Activated CD8-positive, alpha-beta memory T cell treated with anti-CD3 and anti-CD28 coated beads, Interleukin-2, amount 10 ng/mL, durations not matched to agents 7 days and 5 days (primary cell): ENCODE results near the gene TAOK2. TPM values are rescaled to one million over a fixed set of nuclear protein-coding genes. Genes with fewer than 3 reads are reported as not detected.
"Not testable (repeated sequence)": the region's sequence is repeated elsewhere in the genome, so short reads cannot be mapped to it uniquely, and the experiment has no call there.

Source experiments
- ATAC-seq: fragments of 150-1000 bp; cut with Tn5 transposase; one replicate; pipeline ENCODE4 v1.10.0; 2021; ENCODE audit warnings: moderate library complexity
- CTCF ChIA-PET: fragments of 350-600 bp; sonication (Branson Sonifier 250); formaldehyde crosslinking; loops from one replicate; lab custom pipeline; 2021; ENCODE audit warnings: antibody characterized with exemption; lab: Charles Lee
- DNase-seq: peaks from one replicate; pipeline ENCODE4 v3.0.0-alpha.2; 2020
- H3K27ac Mint-ChIP-seq: one replicate; pipeline ENCODE4 v1.8.0; 2021; ENCODE audit warnings: mild to moderate bottlenecking, mixed read lengths
- H3K27me3 Mint-ChIP-seq: one replicate; pipeline ENCODE4 v1.8.0; 2021; ENCODE audit warnings: mixed read lengths
- H3K36me3 Mint-ChIP-seq: one replicate; pipeline ENCODE4 v1.8.0; 2021; ENCODE audit warnings: mild to moderate bottlenecking, mixed read lengths
- H3K4me1 Mint-ChIP-seq: one replicate; pipeline ENCODE4 v1.8.0; 2021; ENCODE audit warnings: mixed read lengths
- H3K4me3 Mint-ChIP-seq: one replicate; pipeline ENCODE4 v1.8.0; 2021; ENCODE audit warnings: mild to moderate bottlenecking, moderate library complexity, mixed read lengths
- H3K9me3 Mint-ChIP-seq: one replicate; pipeline ENCODE4 v1.8.0; 2022; ENCODE audit warnings: low read depth, mixed read lengths
- total RNA-seq, 2 experiments: library from RNA; stranded (reverse); gene quantifications; one replicate each; pipeline ENCODE4 v1.2.3, GENCODE V29; 2021

The TAOK2 gene
- total RNA-seq, 2 experiments from 2014 or later, result 51.1 to 55.3 TPM

DNA sequence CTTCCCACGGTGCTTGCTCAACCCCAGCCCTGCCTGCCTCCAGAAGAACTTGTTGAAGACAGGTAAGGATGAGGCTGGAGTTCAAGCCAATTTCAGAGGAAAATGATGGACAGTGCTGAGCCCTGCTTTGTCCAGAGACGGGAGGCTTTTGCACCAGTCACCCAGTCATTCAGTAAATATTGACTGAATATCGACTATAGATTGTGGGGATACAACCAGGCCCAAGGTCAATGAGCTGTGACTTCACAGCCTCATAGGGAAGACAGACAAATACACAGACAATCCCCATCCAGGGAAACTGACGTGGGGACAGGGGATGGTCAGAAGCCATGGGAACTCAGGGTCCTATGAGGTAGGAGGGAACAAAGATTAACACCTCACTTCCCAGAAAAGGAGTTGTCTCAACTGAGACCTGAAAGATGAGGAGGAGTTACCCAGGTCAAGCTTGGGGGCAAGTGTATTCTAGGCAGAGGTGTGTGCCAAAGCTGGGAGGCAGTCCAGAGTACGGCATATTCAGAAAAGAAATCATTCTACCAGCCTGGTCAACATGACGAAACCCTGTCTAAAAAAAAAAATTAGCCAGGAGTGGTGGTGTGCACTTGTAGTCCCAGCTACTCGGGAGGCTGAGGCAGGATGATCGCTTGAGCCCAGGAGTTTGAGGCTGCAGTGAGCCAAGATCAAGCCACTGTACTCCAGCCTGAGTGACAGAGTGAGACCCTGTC, 43.0 kb downstream of the TAOK2 start:
- peaks cover 9% of the 10 kb centered on the region for H3K4me1 Mint-ChIP-seq
- H3K4me3 Mint-ChIP-seq, result no peak overlapping the region
- H3K9me3 Mint-ChIP-seq, result no peaks in the 10 kb centered on the region
- CTCF ChIA-PET, result interaction anchor here (4.8 kb wide), 1 partner anchor 15 kb away, joined by 21 read pairs; the partner anchor contains the start of gene TLCD3B
- H3K27ac Mint-ChIP-seq, result no peak overlapping the region
- peaks cover 35% of the 10 kb centered on the region for H3K27me3 Mint-ChIP-seq
- no peaks in the 10 kb centered on the region for H3K36me3 Mint-ChIP-seq
- no peak for ATAC-seq
- DNase-seq, result no peak

DNA sequence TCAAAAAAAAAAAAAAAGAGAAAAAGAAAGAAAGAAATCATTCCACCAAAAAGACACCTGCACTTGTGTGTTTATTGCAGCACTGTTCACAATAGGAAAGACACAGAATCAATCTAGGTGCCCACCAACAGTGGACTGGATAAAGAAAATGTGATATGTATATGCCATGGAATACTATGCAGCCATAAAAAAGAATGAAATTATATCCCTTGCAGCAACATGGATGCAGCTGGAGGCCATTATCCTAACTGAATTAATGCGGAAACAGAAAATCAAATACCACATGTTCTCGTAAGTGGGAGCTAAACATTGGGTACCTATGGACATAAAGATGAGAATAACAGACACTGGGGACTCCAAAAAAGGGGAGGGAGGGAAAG, 43.6 kb downstream of the TAOK2 start:
- no peak for DNase-seq
- no peaks in the 10 kb centered on the region for H3K36me3 Mint-ChIP-seq
- no peak overlapping the region for H3K4me3 Mint-ChIP-seq
- H3K4me1 Mint-ChIP-seq, result peaks cover 7% of the 10 kb centered on the region
- peaks cover 29% of the 10 kb centered on the region for H3K27me3 Mint-ChIP-seq
- no peak for ATAC-seq
- no peaks in the 10 kb centered on the region for H3K9me3 Mint-ChIP-seq
- no peak overlapping the region for H3K27ac Mint-ChIP-seq
- CTCF ChIA-PET, result interaction anchor here (1.1 to 4.8 kb wide), 4 partner anchors 14 to 326 kb away, joined by 3 to 21 read pairs (median 5); partner anchors contain the start of gene TLCD3B

DNA sequence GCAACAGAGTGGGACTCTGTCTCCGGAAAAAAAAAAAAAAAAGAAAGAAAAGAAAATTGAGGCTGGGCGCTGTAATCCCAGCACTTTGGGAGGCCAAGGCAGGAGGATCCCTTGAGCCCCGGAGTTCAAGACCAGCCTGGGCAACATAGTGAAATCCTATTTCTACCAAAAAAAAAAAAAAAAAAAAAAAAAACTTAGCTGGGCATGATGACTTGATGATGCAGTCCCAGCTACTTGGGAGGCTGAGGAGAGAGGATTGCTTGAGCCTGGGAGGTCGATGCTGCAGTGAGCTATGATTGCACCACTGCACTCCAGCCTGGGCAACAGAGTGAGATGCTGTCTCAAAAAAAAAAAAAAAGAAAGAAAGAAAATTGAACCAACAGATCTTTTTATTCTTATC, 44.3 kb downstream of the TAOK2 start:
- not testable (repeated sequence) for DNase-seq, H3K4me1 Mint-ChIP-seq, ATAC-seq, H3K4me3 Mint-ChIP-seq, H3K36me3 Mint-ChIP-seq, H3K9me3 Mint-ChIP-seq, H3K27ac Mint-ChIP-seq
- H3K27me3 Mint-ChIP-seq, result peaks cover 24% of the 10 kb centered on the region
- CTCF ChIA-PET, result interaction anchor here (1.1 to 4.8 kb wide), 6 partner anchors 14 to 326 kb away, joined by 3 to 21 read pairs (median 5); partner anchors contain the start of gene TLCD3B

DNA sequence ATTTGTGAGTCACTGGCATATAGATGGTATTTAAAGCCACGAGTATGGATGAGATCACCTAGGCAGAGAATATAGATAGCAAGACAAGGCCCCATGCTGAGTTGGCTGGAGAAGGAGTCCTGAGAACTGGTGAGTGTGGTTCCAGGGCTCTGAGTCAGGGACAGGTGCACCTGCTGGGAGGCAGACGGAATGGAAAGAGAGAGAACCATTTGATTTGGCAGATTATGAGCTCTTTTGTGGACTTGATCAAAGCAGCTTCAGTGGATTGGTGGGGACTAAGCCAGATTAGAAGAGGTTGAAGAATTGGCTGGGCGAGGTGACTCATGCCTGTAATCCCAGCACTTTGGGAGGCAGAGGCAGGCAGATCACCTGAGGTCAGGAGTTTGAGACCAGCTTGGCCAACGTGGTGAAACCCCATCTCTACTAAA, 45.1 kb downstream of the TAOK2 start:
- H3K9me3 Mint-ChIP-seq, result no peaks in the 10 kb centered on the region
- no peaks in the 10 kb centered on the region for H3K36me3 Mint-ChIP-seq
- H3K27me3 Mint-ChIP-seq, result peaks cover 24% of the 10 kb centered on the region
- no peak overlapping the region for H3K27ac Mint-ChIP-seq
- CTCF ChIA-PET, result interaction anchor here (1.1 to 4.8 kb wide), 6 partner anchors 13 to 327 kb away, joined by 3 to 21 read pairs (median 5); partner anchors contain the start of gene TLCD3B
- DNase-seq, result no peak
- no peak for ATAC-seq
- H3K4me3 Mint-ChIP-seq, result no peak overlapping the region
- peaks cover 7% of the 10 kb centered on the region for H3K4me1 Mint-ChIP-seq

DNA sequence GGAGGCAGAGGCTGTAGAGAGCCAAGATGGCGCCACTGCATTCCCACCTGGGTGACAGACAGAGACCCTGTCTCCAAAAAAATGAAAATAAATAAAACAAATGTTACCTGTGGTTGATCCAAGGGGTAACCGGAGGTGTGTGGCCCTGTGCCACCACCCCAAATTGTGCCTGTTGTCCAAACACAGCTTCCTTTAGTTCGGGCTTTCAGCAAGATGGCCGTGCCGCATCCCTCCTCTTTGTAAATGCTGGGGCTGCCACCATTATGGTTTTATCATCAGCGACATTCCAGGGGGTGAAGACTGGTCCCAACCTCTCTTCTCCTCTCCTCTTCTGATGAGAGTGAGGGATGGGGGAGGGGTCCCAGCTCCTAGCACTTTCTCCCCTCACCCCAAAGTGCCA, 49.2 kb downstream of the TAOK2 start, which contains the start of gene C16orf92:
TSS of gene C16orf92 (plus strand) at position 312 of the 400 bp plus-strand sequence. CDS start 143 bp downstream, outside the sequence.
- DNase-seq (no peak), ATAC-seq (no peak)
- CTCF ChIA-PET, result interaction anchor here (1.1 to 1.5 kb wide), 5 partner anchors 9 to 331 kb away, joined by 3 to 7 read pairs (median 4); no protein-coding TSS in a partner anchor
- Mint-ChIP-seq H3K27me3 (peaks cover 32% of the 10 kb centered on the region), H3K9me3 (no peaks in the 10 kb centered on the region), H3K4me3 (no peak within 1 kb of the TSS), H3K4me1 (peaks cover 7% of the 10 kb centered on the region), H3K27ac (no peak within 1 kb of the TSS), H3K36me3 (no peaks in the 10 kb centered on the region)

- Mint-ChIP-seq H3K4me3 (no peak overlapping the region), H3K9me3 (no peaks in the 10 kb centered on the region), H3K36me3 (no peaks in the 10 kb centered on the region), H3K4me1 (peaks cover 7% of the 10 kb centered on the region), H3K27me3 (peaks cover 38% of the 10 kb centered on the region), H3K27ac (no peak overlapping the region)
- CTCF ChIA-PET, result interaction anchor here (0.5 to 1.4 kb wide), 3 partner anchors 8 to 202 kb away, joined by 3 to 7 read pairs (median 4); no protein-coding TSS in a partner anchor
- DNase-seq (no peak), ATAC-seq (no peak)
These were observed 49.9 kb downstream of the TAOK2 start for GRCh38 chr16:30023586-30023985.

GRCh38 chr16:30024451-30024850, 50.8 kb downstream of the TAOK2 start:
- CTCF ChIA-PET, result no interaction called here
- no peak overlapping the region for H3K27ac Mint-ChIP-seq

GRCh38 chr16:30025156-30025555, 51.5 kb downstream of the TAOK2 start:
- CTCF ChIA-PET, result no interaction called here
- peaks cover 7% of the 10 kb centered on the region for H3K4me1 Mint-ChIP-seq
- no peaks in the 10 kb centered on the region for H3K9me3 Mint-ChIP-seq
- no peak overlapping the region for H3K4me3 Mint-ChIP-seq
- ATAC-seq (no peak), DNase-seq (no peak)
- peaks cover 46% of the 10 kb centered on the region for H3K27me3 Mint-ChIP-seq
- no peak overlapping the region for H3K27ac Mint-ChIP-seq
- no peaks in the 10 kb centered on the region for H3K36me3 Mint-ChIP-seq

More at GRCh38 chr16:30024451-30024850, 50.8 kb downstream of the TAOK2 start:
- peaks cover 7% of the 10 kb centered on the region for H3K4me1 Mint-ChIP-seq
- H3K9me3 Mint-ChIP-seq, result no peaks in the 10 kb centered on the region
- DNase-seq, result no peak
- ATAC-seq, result no peak
- H3K27me3 Mint-ChIP-seq, result peaks cover 39% of the 10 kb centered on the region
- H3K4me3 Mint-ChIP-seq, result no peak overlapping the region
- H3K36me3 Mint-ChIP-seq, result no peaks in the 10 kb centered on the region

DNA sequence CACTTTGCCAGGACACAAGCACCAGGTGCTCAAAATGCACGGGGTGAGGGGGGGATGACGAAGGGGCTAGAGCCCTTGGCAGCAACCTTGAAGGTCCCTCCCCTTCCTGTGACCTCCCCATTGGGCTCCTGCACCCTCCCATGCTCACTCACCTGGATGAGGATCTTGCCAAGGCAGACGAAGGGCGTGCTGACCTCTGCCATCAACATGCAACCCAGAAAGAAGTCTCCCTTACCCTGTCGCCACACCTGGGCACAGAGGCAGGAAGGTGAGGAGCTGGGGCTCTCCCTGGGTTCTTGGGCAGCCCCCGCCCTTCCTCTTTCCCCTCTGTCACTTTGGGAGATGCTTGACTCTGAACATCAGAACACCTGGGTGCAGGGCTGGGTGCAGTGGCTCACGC, 51.9 kb downstream of the TAOK2 start:
- ATAC-seq, result no peak
- CTCF ChIA-PET, result no interaction called here
- peaks cover 45% of the 10 kb centered on the region for H3K27me3 Mint-ChIP-seq
- H3K36me3 Mint-ChIP-seq, result no peaks in the 10 kb centered on the region
- peaks cover 7% of the 10 kb centered on the region for H3K4me1 Mint-ChIP-seq
- H3K4me3 Mint-ChIP-seq, result no peak overlapping the region
- H3K9me3 Mint-ChIP-seq, result no peaks in the 10 kb centered on the region
- no peak overlapping the region for H3K27ac Mint-ChIP-seq
- no peak for DNase-seq

DNA sequence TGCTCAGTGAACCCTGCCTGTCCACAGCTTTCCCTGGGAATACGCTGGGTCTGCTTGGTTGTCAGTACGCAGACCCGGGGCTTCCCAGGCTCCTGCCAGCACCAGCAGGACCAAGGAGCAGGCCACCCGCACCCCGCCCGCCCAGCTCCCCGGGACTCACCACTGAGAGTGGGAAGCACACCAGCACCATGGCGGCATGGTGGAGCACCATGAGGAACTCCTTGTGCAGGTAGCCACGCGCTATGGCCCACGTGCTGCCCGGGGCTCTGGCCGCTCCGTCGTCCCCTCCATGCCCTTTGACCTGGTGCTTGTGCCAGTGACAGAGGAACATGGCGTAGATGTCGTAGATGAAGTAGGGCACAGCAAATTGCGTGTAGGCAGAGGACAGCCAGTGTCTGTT, 52.8 kb downstream of the TAOK2 start:
- ATAC-seq (no peak), DNase-seq (no peak)
- Mint-ChIP-seq H3K9me3 (no peaks in the 10 kb centered on the region), H3K27ac (no peak overlapping the region), H3K36me3 (no peaks in the 10 kb centered on the region), H3K27me3 (peaks cover 50% of the 10 kb centered on the region), H3K4me1 (no peaks in the 10 kb centered on the region), H3K4me3 (no peak overlapping the region)
- CTCF ChIA-PET, result no interaction called here

- H3K4me1 Mint-ChIP-seq, result peaks cover 4% of the 10 kb centered on the region
- H3K4me3 Mint-ChIP-seq, result no peak overlapping the region
- H3K36me3 Mint-ChIP-seq, result no peaks in the 10 kb centered on the region
- DNase-seq (no peak), ATAC-seq (no peak)
- peaks cover 58% of the 10 kb centered on the region for H3K27me3 Mint-ChIP-seq
- no peaks in the 10 kb centered on the region for H3K9me3 Mint-ChIP-seq
- CTCF ChIA-PET, result no interaction called here
- no peak overlapping the region for H3K27ac Mint-ChIP-seq
These were observed 54.1 kb downstream of the TAOK2 start for GRCh38 chr16:30027588-30028437.

- Mint-ChIP-seq H3K27ac (no peak overlapping the region), H3K9me3 (no peaks in the 10 kb centered on the region), H3K36me3 (no peaks in the 10 kb centered on the region), H3K27me3 (peaks cover 61% of the 10 kb centered on the region), H3K4me1 (peaks cover 10% of the 10 kb centered on the region), H3K4me3 (no peak overlapping the region)
- CTCF ChIA-PET, result no interaction called here
- DNase-seq (peak; percentile 62), ATAC-seq (no peak)
These were observed 54.9 kb downstream of the TAOK2 start for GRCh38 chr16:30028438-30029076.
